SK-N-SH (cell line): Measurements from ENCODE around the gene TBCEL.

ENCODE experiments used
- CTCF ChIP-seq: fragments of 200-600 bp; sonication (generic); IDR thresholded peaks from 2 replicates; pipeline ENCODE4 v1.6.1; 2017; ENCODE audit warnings: antibody characterized with exemption, mild to moderate bottlenecking, moderate library complexity
- EZH2phosphoT487 ChIP-seq: fragments of 200-600 bp; sonication (generic); IDR thresholded peaks from 2 replicates; pipeline ENCODE4 v1.6.1; 2017; ENCODE audit warnings: low read depth, mixed run types, mild to moderate bottlenecking, antibody characterized with exemption, moderate library complexity, borderline replicate concordance
- FOSL2 ChIP-seq: IDR thresholded peaks from 2 replicates; pipeline ENCODE4 v1.4.0; 2012; ENCODE audit warnings: low read depth, mild to moderate bottlenecking, moderate library complexity, borderline replicate concordance
- FOXM1 ChIP-seq: IDR thresholded peaks from 2 replicates; pipeline ENCODE4 v1.4.0; 2012; ENCODE audit warnings: low read depth, mild to moderate bottlenecking
- JUND ChIP-seq: IDR thresholded peaks from 2 replicates; pipeline ENCODE4 v1.4.0; 2012
- RAD21 ChIP-seq: IDR thresholded peaks from 2 replicates; pipeline ENCODE4 v1.6.1; 2012; ENCODE audit warnings: mild to moderate bottlenecking, low read length
- RCOR1 ChIP-seq: fragments of 150-350 bp; IDR thresholded peaks from 2 replicates; pipeline ENCODE4 v1.6.1; 2017; ENCODE audit warnings: antibody characterized with exemption, low read length
- REST ChIP-seq: IDR thresholded peaks from 2 replicates; pipeline ENCODE4 v1.6.1; 2012; ENCODE audit warnings: mild to moderate bottlenecking, low read depth, low read length, moderate library complexity
- RXRA ChIP-seq: IDR thresholded peaks from 2 replicates; pipeline ENCODE4 v1.4.0; 2012; ENCODE audit warnings: low read depth, mild to moderate bottlenecking, borderline replicate concordance
- SMC3 ChIP-seq: IDR thresholded peaks from 2 replicates; pipeline ENCODE4 v1.6.1; 2012; ENCODE audit warnings: low read depth, low read length, improper control_type of control experiment
- TAF1 ChIP-seq: IDR thresholded peaks from 2 replicates; pipeline ENCODE4 v1.6.1; 2012; ENCODE audit warnings: low read depth, mild to moderate bottlenecking, low read length, moderate library complexity, borderline replicate concordance
- TCF12 ChIP-seq: IDR thresholded peaks from 2 replicates; pipeline ENCODE4 v1.4.0; 2012
- TF ChIP-seq, protein P1 (sequence below): fragments of 150-350 bp; IDR thresholded peaks from 2 replicates; pipeline ENCODE4 v1.6.1; 2017; ENCODE audit warnings: antibody characterized with exemption, low read length, low read depth, borderline replicate concordance
- TF ChIP-seq, protein P2 (sequence below): fragments of 150-350 bp; IDR thresholded peaks from 2 replicates; pipeline ENCODE4 v1.6.1; 2016; ENCODE audit warnings: mild to moderate bottlenecking, low read depth, low read length

DNA sequence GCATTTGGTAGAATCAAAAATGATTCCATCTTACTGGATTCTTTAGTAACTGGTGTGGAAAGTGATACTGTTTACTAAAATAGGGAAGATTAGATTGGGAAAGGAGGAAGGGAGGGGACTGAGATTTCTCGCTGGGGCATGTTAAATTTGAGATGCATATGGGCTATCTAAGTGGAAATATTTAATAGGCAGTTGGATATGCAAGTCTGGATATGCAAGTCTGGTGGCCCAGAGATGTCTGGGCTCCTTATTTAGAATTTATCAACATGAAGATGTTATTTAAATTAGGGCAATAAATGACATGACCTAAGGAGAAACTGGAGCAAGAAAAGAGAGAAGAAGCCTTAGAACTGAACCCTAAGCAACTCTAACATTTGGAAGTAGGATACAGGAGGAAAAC lies 17.0 kb upstream of the TBCEL start:
- TF ChIP-seq CTCF, result no peak
- TF ChIP-seq REST, result no peak
- TF ChIP-seq TAF1, result no peak
- no peak for TF ChIP-seq TCF12
- no peak for TF ChIP-seq RXRA
- TF ChIP-seq SMC3, result no peak
- no peak for TF ChIP-seq JUND
- no peak for TF ChIP-seq RCOR1
- TF ChIP-seq, protein P1, sequence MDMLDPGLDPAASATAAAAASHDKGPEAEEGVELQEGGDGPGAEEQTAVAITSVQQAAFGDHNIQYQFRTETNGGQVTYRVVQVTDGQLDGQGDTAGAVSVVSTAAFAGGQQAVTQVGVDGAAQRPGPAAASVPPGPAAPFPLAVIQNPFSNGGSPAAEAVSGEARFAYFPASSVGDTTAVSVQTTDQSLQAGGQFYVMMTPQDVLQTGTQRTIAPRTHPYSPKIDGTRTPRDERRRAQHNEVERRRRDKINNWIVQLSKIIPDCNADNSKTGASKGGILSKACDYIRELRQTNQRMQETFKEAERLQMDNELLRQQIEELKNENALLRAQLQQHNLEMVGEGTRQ, result no peak
- no peak for TF ChIP-seq RAD21
- no peak for TF ChIP-seq EZH2phosphoT487
- TF ChIP-seq, protein P2, sequence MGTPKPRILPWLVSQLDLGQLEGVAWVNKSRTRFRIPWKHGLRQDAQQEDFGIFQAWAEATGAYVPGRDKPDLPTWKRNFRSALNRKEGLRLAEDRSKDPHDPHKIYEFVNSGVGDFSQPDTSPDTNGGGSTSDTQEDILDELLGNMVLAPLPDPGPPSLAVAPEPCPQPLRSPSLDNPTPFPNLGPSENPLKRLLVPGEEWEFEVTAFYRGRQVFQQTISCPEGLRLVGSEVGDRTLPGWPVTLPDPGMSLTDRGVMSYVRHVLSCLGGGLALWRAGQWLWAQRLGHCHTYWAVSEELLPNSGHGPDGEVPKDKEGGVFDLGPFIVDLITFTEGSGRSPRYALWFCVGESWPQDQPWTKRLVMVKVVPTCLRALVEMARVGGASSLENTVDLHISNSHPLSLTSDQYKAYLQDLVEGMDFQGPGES, result no peak
- no peak for TF ChIP-seq FOSL2
- no peak for TF ChIP-seq FOXM1
